Measurements from ENCODE around the gene CACNG4. TPM values are rescaled to one million over a fixed set of nuclear protein-coding genes. Genes with fewer than 3 reads are reported as not detected.

Gene CACNG4
- total RNA-seq, 4 donors from 2014 or later: 1.7 to 12.5 (median 2.9) TPM

- Histone ChIP-seq H3K36me3 (no peaks in the 10 kb centered on the region), H3K4me1 (no peaks in the 10 kb centered on the region), H3K4me3 (no peak overlapping the region), H3K27me3 (peaks cover 0 to 9% (median 0%) of the 10 kb centered on the region in 4 donors), H3K27ac (replicated peaks in 1 of 4) (no peak overlapping the region), H3K9me3 (peaks cover 0 to 7% (median 3%) of the 10 kb centered on the region in 4 donors)
- intact Hi-C loops (cut with DNase I): no loop called here
- no peak for TF ChIP-seq POLR2AphosphoS5 (IDR thresholded peaks at IDR 0.05)
- TF ChIP-seq CTCF (IDR thresholded peaks at IDR 0.05): no peak
- TF ChIP-seq POLR2A (IDR thresholded peaks at IDR 0.05; ENCODE audit: low read depth): no peak
- no peak for TF ChIP-seq EP300 (IDR thresholded peaks at IDR 0.05)
- 79% methylated on average over 8 of the region's 8 CpGs for WGBS
- no peak for DNase-seq (ENCODE audit: extremely low spot score)
Measured at GRCh38 chr17:66925811-66926500, 38.6 kb upstream of the CACNG4 start.

GRCh38 chr17:66928949-66929348 lies 35.6 kb upstream of the CACNG4 start:
- H3K4me1 ChIP-seq: no peaks in the 10 kb centered on the region
- H3K4me3 ChIP-seq: no peak overlapping the region
- intact Hi-C loops (cut with DNase I): no loop called here
- H3K9me3 ChIP-seq: no peaks in the 10 kb centered on the region
- H3K27me3 ChIP-seq: peaks cover 0 to 13% (median 0%) of the 10 kb centered on the region in 4 donors
- TF ChIP-seq POLR2A (IDR thresholded peaks at IDR 0.05; ENCODE audit: low read depth): no peak
- TF ChIP-seq POLR2AphosphoS5 (IDR thresholded peaks at IDR 0.05): no peak
- no peak for TF ChIP-seq CTCF (IDR thresholded peaks at IDR 0.05)
- TF ChIP-seq EP300 (IDR thresholded peaks at IDR 0.05): no peak
- 93% methylated on average over 5 of the region's 5 CpGs for WGBS
- H3K27ac ChIP-seq (replicated peaks in 1 of 4): no peak overlapping the region
- no peaks in the 10 kb centered on the region for H3K36me3 ChIP-seq
- DNase-seq (ENCODE audit: extremely low spot score): no peak

- DNase-seq (ENCODE audit: extremely low spot score): no peak
- WGBS: 33% methylated on average over 1 of the region's 1 CpG
- intact Hi-C loops (cut with DNase I): no loop called here
Measured at GRCh38 chr17:66929591-66929990, 34.9 kb upstream of the CACNG4 start.

GRCh38 chr17:66930933-66931332 lies 33.6 kb upstream of the CACNG4 start:
- intact Hi-C loops (cut with DNase I): no loop called here
- Histone ChIP-seq H3K4me1 (no peaks in the 10 kb centered on the region), H3K36me3 (no peaks in the 10 kb centered on the region), H3K27ac (replicated peaks in 1 of 4) (no peak overlapping the region), H3K9me3 (no peaks in the 10 kb centered on the region), H3K27me3 (peaks cover 0 to 13% (median 0%) of the 10 kb centered on the region in 4 donors), H3K4me3 (no peak overlapping the region)
- WGBS: 82% methylated on average over 2 of the region's 3 CpGs
- no peak for DNase-seq (ENCODE audit: extremely low spot score)
- TF ChIP-seq POLR2A (IDR thresholded peaks at IDR 0.05; ENCODE audit: low read depth) (no peak), CTCF (IDR thresholded peaks at IDR 0.05) (no peak), EP300 (IDR thresholded peaks at IDR 0.05) (no peak), POLR2AphosphoS5 (IDR thresholded peaks at IDR 0.05) (no peak)

More at GRCh38 chr17:66929591-66929990, 34.9 kb upstream of the CACNG4 start:
- H3K27me3 ChIP-seq: peaks cover 0 to 13% (median 0%) of the 10 kb centered on the region in 4 donors
- H3K9me3 ChIP-seq: no peaks in the 10 kb centered on the region
- no peak overlapping the region for H3K4me3 ChIP-seq
- no peak overlapping the region for H3K27ac ChIP-seq (replicated peaks in 1 of 4)
- TF ChIP-seq POLR2AphosphoS5 (IDR thresholded peaks at IDR 0.05) (no peak), EP300 (IDR thresholded peaks at IDR 0.05) (no peak), POLR2A (IDR thresholded peaks at IDR 0.05; ENCODE audit: low read depth) (no peak)
- H3K4me1 ChIP-seq: no peaks in the 10 kb centered on the region
- H3K36me3 ChIP-seq: no peaks in the 10 kb centered on the region

GRCh38 chr17:66932311-66932710 lies 32.2 kb upstream of the CACNG4 start:
- DNase-seq (ENCODE audit: extremely low spot score): no peak
- TF ChIP-seq EP300 (IDR thresholded peaks at IDR 0.05): no peak
- no peak for TF ChIP-seq POLR2A (IDR thresholded peaks at IDR 0.05; ENCODE audit: low read depth)
- no peak for TF ChIP-seq CTCF (IDR thresholded peaks at IDR 0.05)
- TF ChIP-seq POLR2AphosphoS5 (IDR thresholded peaks at IDR 0.05): no peak
- intact Hi-C loops (cut with DNase I): no loop called here
- Histone ChIP-seq H3K36me3 (no peaks in the 10 kb centered on the region), H3K27ac (replicated peaks in 1 of 4) (no peak overlapping the region), H3K9me3 (no peaks in the 10 kb centered on the region), H3K27me3 (peaks cover 0 to 12% (median 0%) of the 10 kb centered on the region in 4 donors), H3K4me1 (no peaks in the 10 kb centered on the region), H3K4me3 (no peak overlapping the region)
- 75% methylated on average over 2 of the region's 2 CpGs for WGBS

Data from esophagus muscularis mucosa (tissue), 4 donors.